ENCODE results near the gene TUBB3.

- TF ChIP-seq POLR2A (IDR thresholded peaks at IDR 0.05) (no peak), CTCF (IDR thresholded peaks at IDR 0.05) (no peak)
Observed at GRCh38 chr16:89898201-89898967, 24.8 kb upstream of the TUBB3 start.

Measured in lower leg skin (tissue), 3 donors.